Measurements from ENCODE around the gene TTC7B. TPM values are rescaled to one million over a fixed set of nuclear protein-coding genes. Genes with fewer than 3 reads are reported as not detected.

TTC7B gene
- total and polyA plus RNA-seq, 9 of the 15 experiments (the other 6 are each of a cell fraction or from before 2014, with no cell fraction given) = 2.2 to 77.2 (median 36.7) TPM

GRCh38 chr14:90567191-90567590, 249.0 kb downstream of the TTC7B start (continued):
- TF ChIP-seq SMARCA4 (IDR thresholded peaks at IDR 0.05) = no peak
- TF ChIP-seq, protein P1, sequence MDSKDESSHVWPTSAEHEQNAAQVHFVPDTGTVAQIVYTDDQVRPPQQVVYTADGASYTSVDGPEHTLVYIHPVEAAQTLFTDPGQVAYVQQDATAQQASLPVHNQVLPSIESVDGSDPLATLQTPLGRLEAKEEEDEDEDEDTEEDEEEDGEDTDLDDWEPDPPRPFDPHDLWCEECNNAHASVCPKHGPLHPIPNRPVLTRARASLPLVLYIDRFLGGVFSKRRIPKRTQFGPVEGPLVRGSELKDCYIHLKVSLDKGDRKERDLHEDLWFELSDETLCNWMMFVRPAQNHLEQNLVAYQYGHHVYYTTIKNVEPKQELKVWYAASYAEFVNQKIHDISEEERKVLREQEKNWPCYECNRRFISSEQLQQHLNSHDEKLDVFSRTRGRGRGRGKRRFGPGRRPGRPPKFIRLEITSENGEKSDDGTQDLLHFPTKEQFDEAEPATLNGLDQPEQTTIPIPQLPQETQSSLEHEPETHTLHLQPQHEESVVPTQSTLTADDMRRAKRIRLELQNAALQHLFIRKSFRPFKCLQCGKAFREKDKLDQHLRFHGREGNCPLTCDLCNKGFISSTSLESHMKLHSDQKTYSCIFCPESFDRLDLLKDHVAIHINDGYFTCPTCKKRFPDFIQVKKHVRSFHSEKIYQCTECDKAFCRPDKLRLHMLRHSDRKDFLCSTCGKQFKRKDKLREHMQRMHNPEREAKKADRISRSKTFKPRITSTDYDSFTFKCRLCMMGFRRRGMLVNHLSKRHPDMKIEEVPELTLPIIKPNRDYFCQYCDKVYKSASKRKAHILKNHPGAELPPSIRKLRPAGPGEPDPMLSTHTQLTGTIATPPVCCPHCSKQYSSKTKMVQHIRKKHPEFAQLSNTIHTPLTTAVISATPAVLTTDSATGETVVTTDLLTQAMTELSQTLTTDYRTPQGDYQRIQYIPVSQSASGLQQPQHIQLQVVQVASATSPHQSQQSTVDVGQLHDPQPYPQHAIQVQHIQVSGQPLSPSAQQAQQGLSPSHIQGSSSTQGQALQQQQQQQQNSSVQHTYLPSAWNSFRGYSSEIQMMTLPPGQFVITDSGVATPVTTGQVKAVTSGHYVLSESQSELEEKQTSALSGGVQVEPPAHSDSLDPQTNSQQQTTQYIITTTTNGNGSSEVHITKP (IDR thresholded peaks at IDR 0.05; ENCODE audit: partially characterized antibody) = no peak
- no peak for TF ChIP-seq TCF7 (IDR thresholded peaks at IDR 0.05; ENCODE audit: borderline replicate concordance)
- TF ChIP-seq PRMT5 (CRISPR knock-in tag; IDR thresholded peaks at IDR 0.05) = no peak
- no peak for TF ChIP-seq NFE2 (IDR thresholded peaks at IDR 0.05; ENCODE audit: low read depth)
- TF ChIP-seq TRIM28 (IDR thresholded peaks at IDR 0.05) = no peak
- TF ChIP-seq, protein P2, sequence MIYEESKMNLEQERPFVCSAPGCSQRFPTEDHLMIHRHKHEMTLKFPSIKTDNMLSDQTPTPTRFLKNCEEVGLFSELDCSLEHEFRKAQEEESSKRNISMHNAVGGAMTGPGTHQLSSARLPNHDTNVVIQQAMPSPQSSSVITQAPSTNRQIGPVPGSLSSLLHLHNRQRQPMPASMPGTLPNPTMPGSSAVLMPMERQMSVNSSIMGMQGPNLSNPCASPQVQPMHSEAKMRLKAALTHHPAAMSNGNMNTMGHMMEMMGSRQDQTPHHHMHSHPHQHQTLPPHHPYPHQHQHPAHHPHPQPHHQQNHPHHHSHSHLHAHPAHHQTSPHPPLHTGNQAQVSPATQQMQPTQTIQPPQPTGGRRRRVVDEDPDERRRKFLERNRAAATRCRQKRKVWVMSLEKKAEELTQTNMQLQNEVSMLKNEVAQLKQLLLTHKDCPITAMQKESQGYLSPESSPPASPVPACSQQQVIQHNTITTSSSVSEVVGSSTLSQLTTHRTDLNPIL (CRISPR knock-in tag; IDR thresholded peaks at IDR 0.05) = no peak
- no peak for TF ChIP-seq TAL1 (IDR thresholded peaks at IDR 0.05)
- no peak for TF ChIP-seq ARID2 (IDR thresholded peaks at IDR 0.05)
- TF ChIP-seq, protein P3, sequence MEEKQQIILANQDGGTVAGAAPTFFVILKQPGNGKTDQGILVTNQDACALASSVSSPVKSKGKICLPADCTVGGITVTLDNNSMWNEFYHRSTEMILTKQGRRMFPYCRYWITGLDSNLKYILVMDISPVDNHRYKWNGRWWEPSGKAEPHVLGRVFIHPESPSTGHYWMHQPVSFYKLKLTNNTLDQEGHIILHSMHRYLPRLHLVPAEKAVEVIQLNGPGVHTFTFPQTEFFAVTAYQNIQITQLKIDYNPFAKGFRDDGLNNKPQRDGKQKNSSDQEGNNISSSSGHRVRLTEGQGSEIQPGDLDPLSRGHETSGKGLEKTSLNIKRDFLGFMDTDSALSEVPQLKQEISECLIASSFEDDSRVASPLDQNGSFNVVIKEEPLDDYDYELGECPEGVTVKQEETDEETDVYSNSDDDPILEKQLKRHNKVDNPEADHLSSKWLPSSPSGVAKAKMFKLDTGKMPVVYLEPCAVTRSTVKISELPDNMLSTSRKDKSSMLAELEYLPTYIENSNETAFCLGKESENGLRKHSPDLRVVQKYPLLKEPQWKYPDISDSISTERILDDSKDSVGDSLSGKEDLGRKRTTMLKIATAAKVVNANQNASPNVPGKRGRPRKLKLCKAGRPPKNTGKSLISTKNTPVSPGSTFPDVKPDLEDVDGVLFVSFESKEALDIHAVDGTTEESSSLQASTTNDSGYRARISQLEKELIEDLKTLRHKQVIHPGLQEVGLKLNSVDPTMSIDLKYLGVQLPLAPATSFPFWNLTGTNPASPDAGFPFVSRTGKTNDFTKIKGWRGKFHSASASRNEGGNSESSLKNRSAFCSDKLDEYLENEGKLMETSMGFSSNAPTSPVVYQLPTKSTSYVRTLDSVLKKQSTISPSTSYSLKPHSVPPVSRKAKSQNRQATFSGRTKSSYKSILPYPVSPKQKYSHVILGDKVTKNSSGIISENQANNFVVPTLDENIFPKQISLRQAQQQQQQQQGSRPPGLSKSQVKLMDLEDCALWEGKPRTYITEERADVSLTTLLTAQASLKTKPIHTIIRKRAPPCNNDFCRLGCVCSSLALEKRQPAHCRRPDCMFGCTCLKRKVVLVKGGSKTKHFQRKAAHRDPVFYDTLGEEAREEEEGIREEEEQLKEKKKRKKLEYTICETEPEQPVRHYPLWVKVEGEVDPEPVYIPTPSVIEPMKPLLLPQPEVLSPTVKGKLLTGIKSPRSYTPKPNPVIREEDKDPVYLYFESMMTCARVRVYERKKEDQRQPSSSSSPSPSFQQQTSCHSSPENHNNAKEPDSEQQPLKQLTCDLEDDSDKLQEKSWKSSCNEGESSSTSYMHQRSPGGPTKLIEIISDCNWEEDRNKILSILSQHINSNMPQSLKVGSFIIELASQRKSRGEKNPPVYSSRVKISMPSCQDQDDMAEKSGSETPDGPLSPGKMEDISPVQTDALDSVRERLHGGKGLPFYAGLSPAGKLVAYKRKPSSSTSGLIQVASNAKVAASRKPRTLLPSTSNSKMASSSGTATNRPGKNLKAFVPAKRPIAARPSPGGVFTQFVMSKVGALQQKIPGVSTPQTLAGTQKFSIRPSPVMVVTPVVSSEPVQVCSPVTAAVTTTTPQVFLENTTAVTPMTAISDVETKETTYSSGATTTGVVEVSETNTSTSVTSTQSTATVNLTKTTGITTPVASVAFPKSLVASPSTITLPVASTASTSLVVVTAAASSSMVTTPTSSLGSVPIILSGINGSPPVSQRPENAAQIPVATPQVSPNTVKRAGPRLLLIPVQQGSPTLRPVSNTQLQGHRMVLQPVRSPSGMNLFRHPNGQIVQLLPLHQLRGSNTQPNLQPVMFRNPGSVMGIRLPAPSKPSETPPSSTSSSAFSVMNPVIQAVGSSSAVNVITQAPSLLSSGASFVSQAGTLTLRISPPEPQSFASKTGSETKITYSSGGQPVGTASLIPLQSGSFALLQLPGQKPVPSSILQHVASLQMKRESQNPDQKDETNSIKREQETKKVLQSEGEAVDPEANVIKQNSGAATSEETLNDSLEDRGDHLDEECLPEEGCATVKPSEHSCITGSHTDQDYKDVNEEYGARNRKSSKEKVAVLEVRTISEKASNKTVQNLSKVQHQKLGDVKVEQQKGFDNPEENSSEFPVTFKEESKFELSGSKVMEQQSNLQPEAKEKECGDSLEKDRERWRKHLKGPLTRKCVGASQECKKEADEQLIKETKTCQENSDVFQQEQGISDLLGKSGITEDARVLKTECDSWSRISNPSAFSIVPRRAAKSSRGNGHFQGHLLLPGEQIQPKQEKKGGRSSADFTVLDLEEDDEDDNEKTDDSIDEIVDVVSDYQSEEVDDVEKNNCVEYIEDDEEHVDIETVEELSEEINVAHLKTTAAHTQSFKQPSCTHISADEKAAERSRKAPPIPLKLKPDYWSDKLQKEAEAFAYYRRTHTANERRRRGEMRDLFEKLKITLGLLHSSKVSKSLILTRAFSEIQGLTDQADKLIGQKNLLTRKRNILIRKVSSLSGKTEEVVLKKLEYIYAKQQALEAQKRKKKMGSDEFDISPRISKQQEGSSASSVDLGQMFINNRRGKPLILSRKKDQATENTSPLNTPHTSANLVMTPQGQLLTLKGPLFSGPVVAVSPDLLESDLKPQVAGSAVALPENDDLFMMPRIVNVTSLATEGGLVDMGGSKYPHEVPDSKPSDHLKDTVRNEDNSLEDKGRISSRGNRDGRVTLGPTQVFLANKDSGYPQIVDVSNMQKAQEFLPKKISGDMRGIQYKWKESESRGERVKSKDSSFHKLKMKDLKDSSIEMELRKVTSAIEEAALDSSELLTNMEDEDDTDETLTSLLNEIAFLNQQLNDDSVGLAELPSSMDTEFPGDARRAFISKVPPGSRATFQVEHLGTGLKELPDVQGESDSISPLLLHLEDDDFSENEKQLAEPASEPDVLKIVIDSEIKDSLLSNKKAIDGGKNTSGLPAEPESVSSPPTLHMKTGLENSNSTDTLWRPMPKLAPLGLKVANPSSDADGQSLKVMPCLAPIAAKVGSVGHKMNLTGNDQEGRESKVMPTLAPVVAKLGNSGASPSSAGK (IDR thresholded peaks at IDR 0.05) = no peak
- TF ChIP-seq TOE1 (IDR thresholded peaks at IDR 0.05; ENCODE audit: borderline replicate concordance) = no peak
- no peak for TF ChIP-seq TOE1 (CRISPR knock-in tag; IDR thresholded peaks at IDR 0.05; ENCODE audit: borderline replicate concordance, low read depth)

All from K562 (cell line).